Ishikawa (cell line): Measurements from ENCODE around the gene DNMT3B.

Source experiments
- CEBPB ChIP-seq: IDR thresholded peaks from 2 replicates; pipeline ENCODE4 v1.6.1; 2012
- CREB1 ChIP-seq: IDR thresholded peaks from 2 replicates; pipeline ENCODE4 v1.6.1; 2012; ENCODE audit warnings: low read depth
- EP300 ChIP-seq: IDR thresholded peaks from 2 replicates; pipeline ENCODE4 v1.6.1; 2012; ENCODE audit warnings: borderline replicate concordance
- NFIC ChIP-seq: IDR thresholded peaks from 2 replicates; pipeline ENCODE4 v1.6.1; 2012
- RAD21 ChIP-seq: IDR thresholded peaks from 2 replicates; pipeline ENCODE4 v1.6.1; 2012; ENCODE audit warnings: low read depth
- TAF1 ChIP-seq: IDR thresholded peaks from 2 replicates; pipeline ENCODE4 v1.6.1; 2012; ENCODE audit warnings: low read depth, mild to moderate bottlenecking
- TCF12 ChIP-seq: IDR thresholded peaks from 2 replicates; pipeline ENCODE4 v1.6.1; 2012; ENCODE audit warnings: low read depth
- TEAD4 ChIP-seq: IDR thresholded peaks from 2 replicates; pipeline ENCODE4 v1.6.1; 2012
- YY1 ChIP-seq: IDR thresholded peaks from 2 replicates; pipeline ENCODE4 v1.6.1; 2012; ENCODE audit warnings: low read depth
- ZBTB7A ChIP-seq: IDR thresholded peaks from 2 replicates; pipeline ENCODE4 v1.6.1; 2012; ENCODE audit warnings: low read depth
- TF ChIP-seq, protein P1 (sequence below): IDR thresholded peaks from 2 replicates; pipeline ENCODE4 v1.6.1; 2012
- TF ChIP-seq, protein P2 (sequence below): IDR thresholded peaks from 2 replicates; pipeline ENCODE4 v1.6.1; 2012; ENCODE audit warnings: low read depth, mild to moderate bottlenecking

DNA sequence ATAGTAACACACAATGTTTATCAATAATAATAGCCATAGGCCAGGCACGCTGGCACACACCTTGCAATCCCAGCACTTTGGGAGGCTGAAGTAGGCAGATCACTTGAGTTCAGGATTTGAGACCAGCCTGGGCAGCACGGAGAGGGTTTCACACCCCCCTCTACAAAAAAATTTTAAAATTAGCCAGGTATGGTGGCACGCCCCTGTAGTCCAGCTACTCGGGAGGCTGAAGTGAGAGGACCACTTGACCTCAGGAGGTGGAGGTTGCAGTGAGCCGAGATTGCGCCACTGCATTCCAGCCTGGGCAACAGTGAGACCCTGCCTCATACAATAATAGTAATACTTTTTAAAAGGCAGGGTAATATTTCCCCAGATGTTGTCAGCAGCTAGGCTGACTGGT, 49.7 kb downstream of the DNMT3B start:
- TF ChIP-seq, protein P1, sequence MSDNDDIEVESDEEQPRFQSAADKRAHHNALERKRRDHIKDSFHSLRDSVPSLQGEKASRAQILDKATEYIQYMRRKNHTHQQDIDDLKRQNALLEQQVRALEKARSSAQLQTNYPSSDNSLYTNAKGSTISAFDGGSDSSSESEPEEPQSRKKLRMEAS: no peak
- TF ChIP-seq TEAD4: no peak
- TF ChIP-seq RAD21: no peak
- TF ChIP-seq NFIC: no peak
- TF ChIP-seq, protein P2, sequence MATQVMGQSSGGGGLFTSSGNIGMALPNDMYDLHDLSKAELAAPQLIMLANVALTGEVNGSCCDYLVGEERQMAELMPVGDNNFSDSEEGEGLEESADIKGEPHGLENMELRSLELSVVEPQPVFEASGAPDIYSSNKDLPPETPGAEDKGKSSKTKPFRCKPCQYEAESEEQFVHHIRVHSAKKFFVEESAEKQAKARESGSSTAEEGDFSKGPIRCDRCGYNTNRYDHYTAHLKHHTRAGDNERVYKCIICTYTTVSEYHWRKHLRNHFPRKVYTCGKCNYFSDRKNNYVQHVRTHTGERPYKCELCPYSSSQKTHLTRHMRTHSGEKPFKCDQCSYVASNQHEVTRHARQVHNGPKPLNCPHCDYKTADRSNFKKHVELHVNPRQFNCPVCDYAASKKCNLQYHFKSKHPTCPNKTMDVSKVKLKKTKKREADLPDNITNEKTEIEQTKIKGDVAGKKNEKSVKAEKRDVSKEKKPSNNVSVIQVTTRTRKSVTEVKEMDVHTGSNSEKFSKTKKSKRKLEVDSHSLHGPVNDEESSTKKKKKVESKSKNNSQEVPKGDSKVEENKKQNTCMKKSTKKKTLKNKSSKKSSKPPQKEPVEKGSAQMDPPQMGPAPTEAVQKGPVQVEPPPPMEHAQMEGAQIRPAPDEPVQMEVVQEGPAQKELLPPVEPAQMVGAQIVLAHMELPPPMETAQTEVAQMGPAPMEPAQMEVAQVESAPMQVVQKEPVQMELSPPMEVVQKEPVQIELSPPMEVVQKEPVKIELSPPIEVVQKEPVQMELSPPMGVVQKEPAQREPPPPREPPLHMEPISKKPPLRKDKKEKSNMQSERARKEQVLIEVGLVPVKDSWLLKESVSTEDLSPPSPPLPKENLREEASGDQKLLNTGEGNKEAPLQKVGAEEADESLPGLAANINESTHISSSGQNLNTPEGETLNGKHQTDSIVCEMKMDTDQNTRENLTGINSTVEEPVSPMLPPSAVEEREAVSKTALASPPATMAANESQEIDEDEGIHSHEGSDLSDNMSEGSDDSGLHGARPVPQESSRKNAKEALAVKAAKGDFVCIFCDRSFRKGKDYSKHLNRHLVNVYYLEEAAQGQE: no peak
- TF ChIP-seq EP300: no peak
- no peak for TF ChIP-seq CEBPB
- no peak for TF ChIP-seq TCF12
- TF ChIP-seq ZBTB7A: no peak
- no peak for TF ChIP-seq TAF1
- no peak for TF ChIP-seq YY1
- no peak for TF ChIP-seq CREB1
